T-helper 1 cell (primary cell): ENCODE results near the gene SYT12.
"Not testable (repeated sequence)": the region's sequence is repeated elsewhere in the genome, so short reads cannot be mapped to it uniquely, and the experiment has no call there.

Experiments used
- DNase-seq, 5 donors: peaks; one replicate each; pipeline ENCODE4 v3.0.0-alpha.2; 2012 to 2020

The SYT12 gene

GRCh38 chr11:66996609-66997273, 26.2 kb upstream of the SYT12 start:
- DNase-seq: no peak

- DNase-seq: no peak
Observed at GRCh38 chr11:66999555-66999954, 23.4 kb upstream of the SYT12 start.

GRCh38 chr11:67001332-67001731, 21.6 kb upstream of the SYT12 start:
- no peak for DNase-seq

- no peak for DNase-seq
Observed at GRCh38 chr11:67002297-67002913, 20.5 kb upstream of the SYT12 start.

- no peak for DNase-seq
Observed at GRCh38 chr11:67002921-67003411, 20.0 kb upstream of the SYT12 start.

GRCh38 chr11:67005200-67005599, 17.7 kb upstream of the SYT12 start:
- not testable (repeated sequence) for DNase-seq

- peak in 1 of 5 donors; percentile 16 for DNase-seq
Observed at GRCh38 chr11:67006029-67006884, 16.7 kb upstream of the SYT12 start.

- no peak for DNase-seq
Observed at GRCh38 chr11:67007126-67007525, 15.8 kb upstream of the SYT12 start.

GRCh38 chr11:67010296-67010905, 12.5 kb upstream of the SYT12 start:
- DNase-seq: no peak

GRCh38 chr11:67013511-67014045, 9.4 kb upstream of the SYT12 start:
- no peak for DNase-seq

- no peak for DNase-seq
Observed at GRCh38 chr11:67014343-67014742, 8.6 kb upstream of the SYT12 start.

- no peak for DNase-seq
Observed at GRCh38 chr11:67015048-67015447, 7.9 kb upstream of the SYT12 start.

GRCh38 chr11:67016550-67016949, 6.4 kb upstream of the SYT12 start:
- DNase-seq: no peak

- DNase-seq: no peak
Observed at GRCh38 chr11:67020949-67021348, 2.0 kb upstream of the SYT12 start.

- DNase-seq: no peak
Observed at GRCh38 chr11:67022341-67022933, 497 bp upstream of the SYT12 start.

- DNase-seq: no peak
Observed at GRCh38 chr11:67023957-67024353, 1.0 kb downstream of the SYT12 start.

GRCh38 chr11:67024410-67024809, 1.5 kb downstream of the SYT12 start:
- peak in 3 of 5 donors; percentile 19 to 61 (median 39) for DNase-seq

- no peak for DNase-seq
Observed at GRCh38 chr11:67024966-67025365, 2.0 kb downstream of the SYT12 start.

GRCh38 chr11:67025750-67026149, 2.8 kb downstream of the SYT12 start:
- no peak for DNase-seq

GRCh38 chr11:67026941-67027340, 4.0 kb downstream of the SYT12 start:
- DNase-seq: no peak

- DNase-seq: no peak
Observed at GRCh38 chr11:67027483-67027930, 4.6 kb downstream of the SYT12 start.

- no peak for DNase-seq
Observed at GRCh38 chr11:67027943-67028542, 5.1 kb downstream of the SYT12 start.
